Heart left ventricle (tissue), 13 donors: ENCODE measurements around the gene KIAA1217.

Source experiments
- POLR2A ChIP-seq, 2 donors: fragments of 450-650 bp; IDR thresholded peaks; one replicate each; pipeline ENCODE4 v1.6.1; 2017; ENCODE audit warnings: antibody characterized with exemption in 2 of 2, mild to moderate bottlenecking in 2 of 2, moderate library complexity in 2 of 2
- TF ChIP-seq, protein P1 (sequence below), 12 donors: fragments of 200-600 bp; sonication (generic) in 4 of 12; IDR thresholded peaks; one replicate each; pipeline versions ENCODE4 v1.5.0 to v1.8.0; 2018 to 2022; ENCODE audit warnings: antibody characterized with exemption in 12 of 12, mild to moderate bottlenecking in 5 of 12
- donor health status: ischemic (EF 13 %, LVEDD 7.1; RV severe dilation, severe dysfunction).
- donor health status: DM: no; HTN: yes; CAD: no.
- donor health status: DM: no; HTN: no; CAD: no.
- donor health status: ischemic (EF 25% LVEDD 6.9; RV normal size, moderate dysfunction).
- donor health status: ischemic (EF 25% LVEDD 5.7; RV mildly dilated, moderate dysfunction).
- donor health status: ischemic (EF 35%, LVEDD 5.7; RV mildly dilated, moderate dysfunction).
- donor health status: nonischemic (EF 11% LVEDD 7.7; RV severe dilation, severe dysfunction).
- donor health status: DM: yes; HTN: yes; CAD: no.
- donor health status: PGD.
- donor health status: ischemic (EF 29% LVEDD 5.4; RV normal size, mild dysfunction).
- donor health status: nonischemic (EF 23%, LVEDD 6.1; RV moderate dilation, normal function).

DNA sequence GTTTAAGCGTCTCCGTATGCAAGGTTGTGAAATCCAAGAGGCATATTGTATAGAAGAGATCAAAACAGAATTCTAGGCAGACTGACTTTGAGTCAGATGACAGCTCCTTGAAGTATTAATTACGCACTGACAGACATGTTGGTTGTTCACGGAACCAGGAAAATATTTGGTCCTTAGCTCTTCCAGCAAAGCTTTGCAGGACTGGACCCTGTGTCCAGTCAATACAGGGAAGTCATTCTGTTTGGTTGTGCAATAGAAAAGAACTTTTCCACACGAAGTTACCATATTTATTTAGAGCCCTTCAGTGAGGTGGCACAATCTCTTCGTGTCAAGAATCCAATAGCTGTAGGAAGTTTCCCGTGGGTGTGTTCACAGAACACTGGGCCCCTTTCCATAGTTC is 309.5 kb downstream of the KIAA1217 start:
- TF ChIP-seq, protein P1, sequence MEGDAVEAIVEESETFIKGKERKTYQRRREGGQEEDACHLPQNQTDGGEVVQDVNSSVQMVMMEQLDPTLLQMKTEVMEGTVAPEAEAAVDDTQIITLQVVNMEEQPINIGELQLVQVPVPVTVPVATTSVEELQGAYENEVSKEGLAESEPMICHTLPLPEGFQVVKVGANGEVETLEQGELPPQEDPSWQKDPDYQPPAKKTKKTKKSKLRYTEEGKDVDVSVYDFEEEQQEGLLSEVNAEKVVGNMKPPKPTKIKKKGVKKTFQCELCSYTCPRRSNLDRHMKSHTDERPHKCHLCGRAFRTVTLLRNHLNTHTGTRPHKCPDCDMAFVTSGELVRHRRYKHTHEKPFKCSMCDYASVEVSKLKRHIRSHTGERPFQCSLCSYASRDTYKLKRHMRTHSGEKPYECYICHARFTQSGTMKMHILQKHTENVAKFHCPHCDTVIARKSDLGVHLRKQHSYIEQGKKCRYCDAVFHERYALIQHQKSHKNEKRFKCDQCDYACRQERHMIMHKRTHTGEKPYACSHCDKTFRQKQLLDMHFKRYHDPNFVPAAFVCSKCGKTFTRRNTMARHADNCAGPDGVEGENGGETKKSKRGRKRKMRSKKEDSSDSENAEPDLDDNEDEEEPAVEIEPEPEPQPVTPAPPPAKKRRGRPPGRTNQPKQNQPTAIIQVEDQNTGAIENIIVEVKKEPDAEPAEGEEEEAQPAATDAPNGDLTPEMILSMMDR (IDR thresholded peaks at IDR 0.05), result no peak
- TF ChIP-seq POLR2A (IDR thresholded peaks at IDR 0.05), result no peak
